Measurements from ENCODE around the gene FADS3. TPM values are rescaled to one million over a fixed set of nuclear protein-coding genes. Genes with fewer than 3 reads are reported as not detected.

The FADS3 gene
- total RNA-seq, 1 experiment from 2014 or later = 65.8 TPM

DNA sequence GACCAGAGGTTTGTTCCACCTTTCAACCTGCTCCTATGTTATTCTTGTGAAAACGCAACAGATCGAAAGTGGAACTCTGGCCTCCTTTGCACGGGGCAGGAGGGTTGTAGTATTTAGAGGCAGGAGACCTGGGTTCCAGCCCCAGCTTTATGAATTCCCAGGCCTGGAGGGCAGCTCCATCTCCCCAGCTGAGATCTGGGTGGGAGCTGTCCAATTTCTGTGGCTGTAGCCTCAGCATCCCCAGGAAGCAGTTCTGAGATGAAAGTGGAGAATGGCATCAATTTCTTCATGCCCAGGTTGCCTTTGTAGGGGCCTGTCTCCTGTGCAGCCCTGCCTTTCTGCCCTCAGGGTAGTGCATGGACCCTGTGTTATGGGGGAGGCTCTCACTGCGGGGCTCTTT, 59.1 kb downstream of the FADS3 start:
- H3K79me2 ChIP-seq (ENCODE audit: insufficient read depth, low read length) = no peaks in the 10 kb centered on the region
- H3K4me2 ChIP-seq (ENCODE audit: low read length) = no peak overlapping the region
- RAD21 ChIA-PET (ENCODE audit: low non-redundant PET in 1 of 2, low total read pairs in 2 of 2, uncharacterized antibody in 2 of 2, unreplicated experiment in 2 of 2) = no interaction called here
- H3K4me1 ChIP-seq (ENCODE audit: control insufficient read depth in 1 of 2, insufficient read depth in 2 of 2, low read length in 2 of 2) = peaks cover 0 to 5% of the 10 kb centered on the region in 2 experiments; a peak in 1 of 4 replicates
- no peak overlapping the region for H3K27ac ChIP-seq (ENCODE audit: low read depth, low read length)
- H3K9ac ChIP-seq (ENCODE audit: low read length) = no peak overlapping the region
- no peak for DNase-seq (ENCODE audit: low read depth, low spot score)
- ATAC-seq = no peak
- no TSS peak for BruUV-seq (replicated peaks)
- no peaks in the 10 kb centered on the region for H3K36me3 ChIP-seq (ENCODE audit: control insufficient read depth in 1 of 2, insufficient read depth in 2 of 2, low read length in 2 of 2)
- H2AFZ ChIP-seq (ENCODE audit: low read depth, low read length, poor library complexity, severe bottlenecking) = no peak overlapping the region
- no peaks in the 10 kb centered on the region for H3K9me3 ChIP-seq (ENCODE audit: control insufficient read depth in 1 of 2, insufficient read depth in 1 of 2, low read depth in 1 of 2, low read length in 2 of 2)
- H3K4me3 ChIP-seq (replicated peaks in 1 of 2; ENCODE audit: low read depth in 1 of 2, low read length in 2 of 2) = no peak overlapping the region
- H4K20me1 ChIP-seq (ENCODE audit: insufficient read depth) = no peaks in the 10 kb centered on the region
- no peaks in the 10 kb centered on the region for H3K27me3 ChIP-seq (ENCODE audit: insufficient read depth, low read length)
- no peaks in the 10 kb centered on the region for H3K9me2 ChIP-seq (ENCODE audit: insufficient read depth)
- intact Hi-C loops (cut with micrococcal nuclease) = no loop called here
- CTCF ChIA-PET = no interaction called here
- POLR2A ChIA-PET = no interaction called here
- TF ChIP-seq JUND (IDR thresholded peaks at IDR 0.05) (no peak), TCF7L2 (IDR thresholded peaks at IDR 0.05; ENCODE audit: borderline replicate concordance, extremely low read depth, insufficient read depth, insufficient read length) (no peak), SP1 (IDR thresholded peaks at IDR 0.05; ENCODE audit: low read depth) (no peak), YY1 (IDR thresholded peaks at IDR 0.05; ENCODE audit: extremely low read depth, insufficient replicate concordance, low read depth, low read length) (no peak), EGR1 (IDR thresholded peaks at IDR 0.05; ENCODE audit: low read depth) (no peak), POLR2A (IDR thresholded peaks at IDR 0.05; ENCODE audit: borderline replicate concordance, extremely low read depth, insufficient read depth, insufficient read length) (no peak), RAD21 (IDR thresholded peaks at IDR 0.05; ENCODE audit: low read depth) (no peak), ZNF274 (IDR thresholded peaks at IDR 0.05; ENCODE audit: low read depth, low read length) (no peak), FOSL1 (IDR thresholded peaks at IDR 0.05; ENCODE audit: low read depth) (no peak), ELF1 (IDR thresholded peaks at IDR 0.05; ENCODE audit: borderline replicate concordance, low read depth) (no peak), POLR2AphosphoS5 (IDR thresholded peaks at IDR 0.05; ENCODE audit: low read depth, low read length) (no peak), SRF (IDR thresholded peaks at IDR 0.05; ENCODE audit: low read depth) (no peak), EZH2phosphoT487 (IDR thresholded peaks at IDR 0.05; ENCODE audit: borderline replicate concordance) (no peak), CBX3 (IDR thresholded peaks at IDR 0.05; ENCODE audit: low read depth) (no peak)
- TF ChIP-seq, protein P1, sequence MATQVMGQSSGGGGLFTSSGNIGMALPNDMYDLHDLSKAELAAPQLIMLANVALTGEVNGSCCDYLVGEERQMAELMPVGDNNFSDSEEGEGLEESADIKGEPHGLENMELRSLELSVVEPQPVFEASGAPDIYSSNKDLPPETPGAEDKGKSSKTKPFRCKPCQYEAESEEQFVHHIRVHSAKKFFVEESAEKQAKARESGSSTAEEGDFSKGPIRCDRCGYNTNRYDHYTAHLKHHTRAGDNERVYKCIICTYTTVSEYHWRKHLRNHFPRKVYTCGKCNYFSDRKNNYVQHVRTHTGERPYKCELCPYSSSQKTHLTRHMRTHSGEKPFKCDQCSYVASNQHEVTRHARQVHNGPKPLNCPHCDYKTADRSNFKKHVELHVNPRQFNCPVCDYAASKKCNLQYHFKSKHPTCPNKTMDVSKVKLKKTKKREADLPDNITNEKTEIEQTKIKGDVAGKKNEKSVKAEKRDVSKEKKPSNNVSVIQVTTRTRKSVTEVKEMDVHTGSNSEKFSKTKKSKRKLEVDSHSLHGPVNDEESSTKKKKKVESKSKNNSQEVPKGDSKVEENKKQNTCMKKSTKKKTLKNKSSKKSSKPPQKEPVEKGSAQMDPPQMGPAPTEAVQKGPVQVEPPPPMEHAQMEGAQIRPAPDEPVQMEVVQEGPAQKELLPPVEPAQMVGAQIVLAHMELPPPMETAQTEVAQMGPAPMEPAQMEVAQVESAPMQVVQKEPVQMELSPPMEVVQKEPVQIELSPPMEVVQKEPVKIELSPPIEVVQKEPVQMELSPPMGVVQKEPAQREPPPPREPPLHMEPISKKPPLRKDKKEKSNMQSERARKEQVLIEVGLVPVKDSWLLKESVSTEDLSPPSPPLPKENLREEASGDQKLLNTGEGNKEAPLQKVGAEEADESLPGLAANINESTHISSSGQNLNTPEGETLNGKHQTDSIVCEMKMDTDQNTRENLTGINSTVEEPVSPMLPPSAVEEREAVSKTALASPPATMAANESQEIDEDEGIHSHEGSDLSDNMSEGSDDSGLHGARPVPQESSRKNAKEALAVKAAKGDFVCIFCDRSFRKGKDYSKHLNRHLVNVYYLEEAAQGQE (IDR thresholded peaks at IDR 0.05; ENCODE audit: low read depth) = no peak
- TF ChIP-seq, protein P2, sequence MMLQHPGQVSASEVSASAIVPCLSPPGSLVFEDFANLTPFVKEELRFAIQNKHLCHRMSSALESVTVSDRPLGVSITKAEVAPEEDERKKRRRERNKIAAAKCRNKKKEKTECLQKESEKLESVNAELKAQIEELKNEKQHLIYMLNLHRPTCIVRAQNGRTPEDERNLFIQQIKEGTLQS (IDR thresholded peaks at IDR 0.05) = no peak
- TF ChIP-seq, protein P3, sequence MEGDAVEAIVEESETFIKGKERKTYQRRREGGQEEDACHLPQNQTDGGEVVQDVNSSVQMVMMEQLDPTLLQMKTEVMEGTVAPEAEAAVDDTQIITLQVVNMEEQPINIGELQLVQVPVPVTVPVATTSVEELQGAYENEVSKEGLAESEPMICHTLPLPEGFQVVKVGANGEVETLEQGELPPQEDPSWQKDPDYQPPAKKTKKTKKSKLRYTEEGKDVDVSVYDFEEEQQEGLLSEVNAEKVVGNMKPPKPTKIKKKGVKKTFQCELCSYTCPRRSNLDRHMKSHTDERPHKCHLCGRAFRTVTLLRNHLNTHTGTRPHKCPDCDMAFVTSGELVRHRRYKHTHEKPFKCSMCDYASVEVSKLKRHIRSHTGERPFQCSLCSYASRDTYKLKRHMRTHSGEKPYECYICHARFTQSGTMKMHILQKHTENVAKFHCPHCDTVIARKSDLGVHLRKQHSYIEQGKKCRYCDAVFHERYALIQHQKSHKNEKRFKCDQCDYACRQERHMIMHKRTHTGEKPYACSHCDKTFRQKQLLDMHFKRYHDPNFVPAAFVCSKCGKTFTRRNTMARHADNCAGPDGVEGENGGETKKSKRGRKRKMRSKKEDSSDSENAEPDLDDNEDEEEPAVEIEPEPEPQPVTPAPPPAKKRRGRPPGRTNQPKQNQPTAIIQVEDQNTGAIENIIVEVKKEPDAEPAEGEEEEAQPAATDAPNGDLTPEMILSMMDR (IDR thresholded peaks at IDR 0.05 in 2 of 3, conservative IDR thresholded peaks at IDR 0.05 in 1 of 3; ENCODE audit: borderline replicate concordance in 1 of 3, insufficient read depth in 1 of 3, low read depth in 2 of 3, low read length in 2 of 3) = no peak

All from HCT116 (cell line).